Adipose tissue (tissue), 3 donors: Measurements from ENCODE around the gene ARHGAP9. TPM values are rescaled to one million over a fixed set of nuclear protein-coding genes. Genes with fewer than 3 reads are reported as not detected.

Experiments
- H3K27ac ChIP-seq: one replicate; pipeline ENCODE4 v1.5.1; 2013; ENCODE audit warnings: low read depth, low read length
- WGBS, 3 donors: extraction: QIAGEN DNeasy Blood & Tissue Kit; methylation state at CpG; one replicate each; pipeline ENCODE4 v1.1.7; 2013; 5-methylcytosine and 5-hydroxymethylcytosine counted together
- polyA plus RNA-seq, 3 donors: library from polyadenylated mRNA; stranded (reverse); fragments of 200-250 nt; gene quantifications; one replicate each; pipeline ENCODE4 v1.2.3, GENCODE V29; 2013
- donor health status: healthy with polysubstance abuse.
- donor health status: Bipolar disorder and iron deficiency.
- donor health status: healthy.

ARHGAP9 gene
- polyA plus RNA-seq, 3 donors: 2.6 to 33.6 (median 28.7) TPM

GRCh38 chr12:57465747-57466505 is 13.7 kb downstream of the ARHGAP9 start:
- H3K27ac ChIP-seq: no peak overlapping the region
- WGBS, 3 donors: 60 to 79% (median 78%) methylated on average over 14 of the region's 14 CpGs

GRCh38 chr12:57465030-57465746 is 14.5 kb downstream of the ARHGAP9 start:
- no peak overlapping the region for H3K27ac ChIP-seq
- WGBS, 3 donors: 75 to 80% (median 79%) methylated on average over 6 of the region's 6 CpGs

GRCh38 chr12:57464569-57464968 is 15.1 kb downstream of the ARHGAP9 start:
- no peak overlapping the region for H3K27ac ChIP-seq
- 86 to 94% (median 93%) methylated on average over 12 of the region's 12 CpGs for WGBS, 3 donors

GRCh38 chr12:57462912-57463253 is 16.8 kb downstream of the ARHGAP9 start:
- H3K27ac ChIP-seq: no peak overlapping the region
- 22 to 38% (median 33%) methylated on average over 5 of the region's 5 CpGs for WGBS, 3 donors

GRCh38 chr12:57462251-57462911 is 17.3 kb downstream of the ARHGAP9 start:
- WGBS, 3 donors: 1% methylated on average over 24 to 28 of the region's 28 CpGs
- no peak overlapping the region for H3K27ac ChIP-seq

- no peak overlapping the region for H3K27ac ChIP-seq
- 0 to 1% (median 1%) methylated on average over 8 to 9 of the region's 9 CpGs for WGBS, 3 donors
Observed at GRCh38 chr12:57461917-57462250, 17.8 kb downstream of the ARHGAP9 start.

- no peak overlapping the region for H3K27ac ChIP-seq
- WGBS, 3 donors: 1% methylated on average over 27 to 32 of the region's 32 CpGs
Observed at GRCh38 chr12:57461276-57461916, 18.3 kb downstream of the ARHGAP9 start.

- 2 to 4% (median 2%) methylated on average over 16 to 19 of the region's 19 CpGs for WGBS, 3 donors
Observed at GRCh38 chr12:57460841-57461275, 18.8 kb downstream of the ARHGAP9 start.

GRCh38 chr12:57460468-57460784 is 19.2 kb downstream of the ARHGAP9 start:
- H3K27ac ChIP-seq: no peak overlapping the region
- WGBS, 3 donors: 2 to 5% (median 4%) methylated on average over 6 of the region's 6 CpGs

More at GRCh38 chr12:57460841-57461275, 18.8 kb downstream of the ARHGAP9 start:
- no peak overlapping the region for H3K27ac ChIP-seq

- 1 to 2% (median 2%) methylated on average over 17 to 36 of the region's 36 CpGs for WGBS, 3 donors
- no peak within 1 kb of the TSS for H3K27ac ChIP-seq
Observed at GRCh38 chr12:57459750-57460467, 19.8 kb downstream of the ARHGAP9 start, which contains the start of gene GLI1. Gene GLI1, plus strand, starts transcription at chr12:57459785. Its CDS starts 3,907 bp downstream, at chr12:57463692.

- WGBS, 3 donors: 0 to 1% (median 1%) methylated on average over 24 of the region's 24 CpGs
- no peak overlapping the region for H3K27ac ChIP-seq
Observed at GRCh38 chr12:57459055-57459749, 20.5 kb downstream of the ARHGAP9 start.

GRCh38 chr12:57458665-57459054 is 21.0 kb downstream of the ARHGAP9 start:
- H3K27ac ChIP-seq: no peak overlapping the region

GRCh38 chr12:57456737-57457490 is 22.8 kb downstream of the ARHGAP9 start:
- H3K27ac ChIP-seq: no peak overlapping the region
- 79 to 92% (median 87%) methylated on average over 6 of the region's 6 CpGs for WGBS, 3 donors

More at GRCh38 chr12:57458665-57459054, 21.0 kb downstream of the ARHGAP9 start:
- 22 to 35% (median 28%) methylated on average over 3 of the region's 3 CpGs for WGBS, 3 donors

- WGBS, 3 donors: 30 to 38% (median 37%) methylated on average over 15 of the region's 15 CpGs
- H3K27ac ChIP-seq: no peak overlapping the region
Observed at GRCh38 chr12:57456145-57456700, 23.4 kb downstream of the ARHGAP9 start.

- no peak overlapping the region for H3K27ac ChIP-seq
- 54 to 61% (median 57%) methylated on average over 10 of the region's 10 CpGs for WGBS, 3 donors
Observed at GRCh38 chr12:57455374-57456144, 24.1 kb downstream of the ARHGAP9 start.
